HepG2 (cell line): ENCODE measurements around the gene ZNF655.

Experiments used
- JUN ChIP-seq: sonication (generic); formaldehyde crosslinking; IDR thresholded peaks from 2 replicates; pipeline ENCODE4 v1.4.0; 2020; ENCODE audit warnings: mild to moderate bottlenecking, missing genetic modification reagents
- NFE2 ChIP-seq: sonication (generic); formaldehyde crosslinking; IDR thresholded peaks from 2 replicates; pipeline ENCODE4 v1.4.0; 2020; ENCODE audit warnings: missing genetic modification reagents

DNA sequence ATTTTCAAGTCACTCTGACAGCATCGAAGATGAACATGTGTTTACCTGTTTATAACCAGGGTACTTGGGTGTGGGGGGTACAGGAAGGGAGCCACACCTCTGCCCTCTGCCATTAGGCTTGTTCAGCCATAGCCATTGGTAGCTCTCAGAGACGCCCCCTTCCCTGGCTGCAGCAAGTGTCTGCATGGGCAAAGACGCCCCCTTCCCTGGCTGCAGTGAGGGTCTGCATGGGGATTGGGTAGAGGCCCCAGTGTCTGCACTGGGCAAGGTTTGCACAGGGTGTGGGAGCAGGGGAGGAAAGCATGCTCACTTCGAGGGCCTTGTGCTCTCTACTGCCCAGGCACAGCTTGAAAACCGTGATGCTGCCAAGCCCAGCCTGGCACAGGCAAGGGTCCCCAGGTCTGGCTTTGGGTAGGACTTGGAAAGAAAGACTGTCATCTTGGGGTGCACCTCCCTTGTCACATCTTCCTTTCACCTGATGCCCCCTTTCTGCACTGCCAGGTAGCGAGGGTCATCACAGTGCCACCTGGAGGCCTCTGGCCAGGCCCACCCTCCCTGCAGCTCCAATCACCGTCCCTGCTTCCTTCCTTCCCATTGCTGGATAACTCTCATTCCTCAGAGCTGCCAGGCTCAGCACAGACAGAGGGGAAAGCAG is 43.3 kb downstream of the ZNF655 start:
- TF ChIP-seq NFE2 (CRISPR knock-in tag) (no peak), JUN (no peak)
